ENCODE measurements around the gene RPS21.

The RPS21 gene

DNA sequence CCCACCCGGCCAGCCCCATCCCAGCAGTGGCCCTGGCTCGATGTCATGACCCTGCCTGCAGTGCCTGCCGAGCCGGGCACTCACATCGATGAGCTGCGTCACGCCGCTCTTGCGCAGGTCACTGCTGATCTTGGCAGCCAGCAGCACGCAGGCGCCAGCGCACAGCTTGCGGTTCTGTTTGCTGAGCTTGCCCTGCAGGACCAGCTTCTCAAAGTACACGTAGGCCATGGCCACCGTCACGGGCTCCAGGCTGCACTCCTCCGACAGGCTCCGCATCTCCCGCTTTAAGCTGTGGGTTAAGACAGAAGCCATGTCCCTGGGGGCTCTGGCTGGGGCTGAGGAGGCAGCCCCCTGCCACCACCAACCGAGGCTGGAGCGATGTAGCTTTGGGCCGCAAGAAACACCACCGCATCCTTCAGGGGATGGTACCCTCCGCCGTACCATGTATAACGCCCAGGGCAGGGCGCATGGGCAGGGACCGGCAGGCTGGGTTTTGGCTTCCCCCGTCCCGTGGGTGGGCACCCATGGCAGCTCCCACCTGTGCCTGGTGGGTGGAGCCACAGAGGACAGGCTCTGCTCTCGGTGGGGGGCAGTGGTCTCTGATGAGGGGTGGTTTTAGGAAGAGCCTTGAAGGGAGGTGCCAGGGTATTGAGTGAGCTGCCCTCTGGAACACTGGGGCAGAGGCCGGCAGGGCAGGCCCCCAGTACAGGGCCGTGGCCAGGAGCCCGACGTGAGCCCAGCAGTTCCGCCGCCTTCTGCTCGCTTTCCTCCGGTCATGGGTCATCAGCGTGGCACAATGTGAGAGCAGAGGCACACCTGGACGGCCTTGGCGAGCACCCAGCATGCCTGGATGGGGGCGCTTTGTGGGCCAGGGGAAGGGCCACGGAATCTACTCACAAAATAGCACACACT lies 4.5 kb downstream of the RPS21 start:
- TF ChIP-seq, protein P1, sequence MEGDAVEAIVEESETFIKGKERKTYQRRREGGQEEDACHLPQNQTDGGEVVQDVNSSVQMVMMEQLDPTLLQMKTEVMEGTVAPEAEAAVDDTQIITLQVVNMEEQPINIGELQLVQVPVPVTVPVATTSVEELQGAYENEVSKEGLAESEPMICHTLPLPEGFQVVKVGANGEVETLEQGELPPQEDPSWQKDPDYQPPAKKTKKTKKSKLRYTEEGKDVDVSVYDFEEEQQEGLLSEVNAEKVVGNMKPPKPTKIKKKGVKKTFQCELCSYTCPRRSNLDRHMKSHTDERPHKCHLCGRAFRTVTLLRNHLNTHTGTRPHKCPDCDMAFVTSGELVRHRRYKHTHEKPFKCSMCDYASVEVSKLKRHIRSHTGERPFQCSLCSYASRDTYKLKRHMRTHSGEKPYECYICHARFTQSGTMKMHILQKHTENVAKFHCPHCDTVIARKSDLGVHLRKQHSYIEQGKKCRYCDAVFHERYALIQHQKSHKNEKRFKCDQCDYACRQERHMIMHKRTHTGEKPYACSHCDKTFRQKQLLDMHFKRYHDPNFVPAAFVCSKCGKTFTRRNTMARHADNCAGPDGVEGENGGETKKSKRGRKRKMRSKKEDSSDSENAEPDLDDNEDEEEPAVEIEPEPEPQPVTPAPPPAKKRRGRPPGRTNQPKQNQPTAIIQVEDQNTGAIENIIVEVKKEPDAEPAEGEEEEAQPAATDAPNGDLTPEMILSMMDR (IDR thresholded peaks at IDR 0.05; ENCODE audit: insufficient read depth, low read length, poor library complexity, severe bottlenecking) = no peak
- no peak for DNase-seq (ENCODE audit: extremely low read depth, insufficient read length)
- Histone ChIP-seq H3K36me3 (ENCODE audit: control insufficient read depth, insufficient read depth, low read length) (peaks cover 29% of the 10 kb centered on the region), H3K27me3 (replicated peaks; ENCODE audit: control insufficient read depth, insufficient read depth, low read length) (no peaks in the 10 kb centered on the region), H3K4me3 (replicated peaks; ENCODE audit: low read depth, low read length) (no peak overlapping the region)

- no peak overlapping the region for H3K4me3 ChIP-seq (replicated peaks; ENCODE audit: low read depth, low read length)
- no peaks in the 10 kb centered on the region for H3K27me3 ChIP-seq (replicated peaks; ENCODE audit: control insufficient read depth, insufficient read depth, low read length)
- TF ChIP-seq, protein P1 (IDR thresholded peaks at IDR 0.05; ENCODE audit: insufficient read depth, low read length, poor library complexity, severe bottlenecking) = no peak
- no peak for DNase-seq (ENCODE audit: extremely low read depth, insufficient read length)
- peaks cover 29% of the 10 kb centered on the region for H3K36me3 ChIP-seq (ENCODE audit: control insufficient read depth, insufficient read depth, low read length)
These were observed 5.1 kb downstream of the RPS21 start for GRCh38 chr20:62392077-62392418.

- Histone ChIP-seq H3K4me3 (replicated peaks; ENCODE audit: low read depth, low read length) (no peak overlapping the region), H3K36me3 (ENCODE audit: control insufficient read depth, insufficient read depth, low read length) (peaks cover 29% of the 10 kb centered on the region), H3K27me3 (replicated peaks; ENCODE audit: control insufficient read depth, insufficient read depth, low read length) (no peaks in the 10 kb centered on the region)
- no peak for DNase-seq (ENCODE audit: extremely low read depth, insufficient read length)
- TF ChIP-seq, protein P1 (IDR thresholded peaks at IDR 0.05; ENCODE audit: insufficient read depth, low read length, poor library complexity, severe bottlenecking) = no peak
These were observed 5.9 kb downstream of the RPS21 start for GRCh38 chr20:62392621-62393334.

- TF ChIP-seq, protein P1 (IDR thresholded peaks at IDR 0.05; ENCODE audit: insufficient read depth, low read length, poor library complexity, severe bottlenecking) = no peak
- no peak for DNase-seq (ENCODE audit: extremely low read depth, insufficient read length)
- H3K36me3 ChIP-seq (ENCODE audit: control insufficient read depth, insufficient read depth, low read length) = peaks cover 24% of the 10 kb centered on the region
- H3K27me3 ChIP-seq (replicated peaks; ENCODE audit: control insufficient read depth, insufficient read depth, low read length) = no peaks in the 10 kb centered on the region
- H3K4me3 ChIP-seq (replicated peaks; ENCODE audit: low read depth, low read length) = no peak overlapping the region
These were observed 6.4 kb downstream of the RPS21 start for GRCh38 chr20:62393335-62393665.

DNA sequence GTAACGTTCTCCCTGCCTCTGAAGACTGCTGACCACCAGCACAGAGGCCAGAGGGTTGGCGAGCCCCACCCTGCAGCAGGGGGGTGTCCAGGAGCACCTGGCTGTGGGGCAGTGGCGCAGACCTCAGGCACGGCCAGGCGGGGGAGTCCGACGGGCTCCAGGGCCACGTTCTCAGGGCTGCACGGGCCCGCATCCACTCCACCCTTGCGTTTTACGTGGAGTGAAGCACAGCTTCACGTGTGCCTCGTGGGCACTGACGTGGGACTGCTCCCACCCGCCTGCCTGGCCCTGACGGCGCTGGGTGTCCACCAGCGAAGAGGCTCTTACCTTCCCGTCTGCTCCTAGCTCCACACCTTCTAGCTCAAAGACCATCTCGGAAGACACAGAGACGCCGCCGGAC lies 6.9 kb downstream of the RPS21 start:
- Histone ChIP-seq H3K27me3 (replicated peaks; ENCODE audit: control insufficient read depth, insufficient read depth, low read length) (no peaks in the 10 kb centered on the region), H3K4me3 (replicated peaks; ENCODE audit: low read depth, low read length) (no peak overlapping the region), H3K36me3 (ENCODE audit: control insufficient read depth, insufficient read depth, low read length) (peaks cover 20% of the 10 kb centered on the region)
- DNase-seq (ENCODE audit: extremely low read depth, insufficient read length) = no peak
- TF ChIP-seq, protein P1 (IDR thresholded peaks at IDR 0.05; ENCODE audit: insufficient read depth, low read length, poor library complexity, severe bottlenecking) = no peak

Data from GM06990 (cell line).